ENCODE data around the gene FAM107A. TPM values are rescaled to one million over a fixed set of nuclear protein-coding genes. Genes with fewer than 3 reads are reported as not detected.

The FAM107A gene
- total and polyA plus RNA-seq, 9 of the 15 experiments (the other 6 are each of a cell fraction or from before 2014, with no cell fraction given) = 0.07 TPM; not detected in 8

- no peak for TF ChIP-seq RREB1 (CRISPR knock-in tag; IDR thresholded peaks at IDR 0.05)
- TF ChIP-seq RERE (CRISPR knock-in tag; IDR thresholded peaks at IDR 0.05; ENCODE audit: borderline replicate concordance) = no peak
- TF ChIP-seq TFAM (CRISPR knock-in tag; conservative IDR thresholded peaks at IDR 0.05) = no peak
- TF ChIP-seq SRSF1 (IDR thresholded peaks at IDR 0.05; ENCODE audit: low read depth, low read length) = no peak
- no peak for TF ChIP-seq ZNF778 (CRISPR knock-in tag; IDR thresholded peaks at IDR 0.05)
- peak; percentile 68 for TF ChIP-seq CBFA2T2 (conservative IDR thresholded peaks at IDR 0.05)
- no peak for TF ChIP-seq ZNF280A (IDR thresholded peaks at IDR 0.05; ENCODE audit: low read depth, partially characterized antibody)
- no peak for TF ChIP-seq CREB1 (IDR thresholded peaks at IDR 0.05)
- TF ChIP-seq CREB1 (CRISPR knock-in tag; IDR thresholded peaks at IDR 0.05) = no peak
- no peak for TF ChIP-seq NEUROD1 (IDR thresholded peaks at IDR 0.05; ENCODE audit: borderline replicate concordance, low read depth, low read length, partially characterized antibody)
- no peak for TF ChIP-seq NFYB (IDR thresholded peaks at IDR 0.05; ENCODE audit: extremely low read depth, insufficient read length)
- TF ChIP-seq MBD2 (IDR thresholded peaks at IDR 0.05; ENCODE audit: borderline replicate concordance, low read depth) = no peak
- TF ChIP-seq RNF2 (IDR thresholded peaks at IDR 0.05) = no peak
These were observed 56.5 kb downstream of the FAM107A start (continued) for GRCh38 chr3:58520403-58521335.
